ENCODE measurements around the gene TSPYL1.

The TSPYL1 gene

GRCh38 chr6:116280161-116280932, 617 bp upstream of the TSPYL1 start:
- Histone ChIP-seq H3K9me3 (ENCODE audit: control insufficient read depth, low read length) (no peaks in the 10 kb centered on the region), H3K36me3 (ENCODE audit: control insufficient read depth, insufficient read depth, low read length) (peaks cover 21% of the 10 kb centered on the region), H3K4me1 (ENCODE audit: control insufficient read depth, insufficient read depth, low read length, poor library complexity, severe bottlenecking) (peaks cover 8% of the 10 kb centered on the region), H3K27ac (ENCODE audit: low read depth, low read length, severe bottlenecking) (peak overlapping the region; percentile 97), H3K4me3 (ENCODE audit: extremely low read depth, insufficient read depth, low read length, poor library complexity, severe bottlenecking) (peak overlapping the region; percentile 88)
- WGBS, 2 experiments (ENCODE audit: insufficient coverage in 2 of 2) = 49 to 64% methylated on average over 3 to 5 of the region's 8 CpGs

DNA sequence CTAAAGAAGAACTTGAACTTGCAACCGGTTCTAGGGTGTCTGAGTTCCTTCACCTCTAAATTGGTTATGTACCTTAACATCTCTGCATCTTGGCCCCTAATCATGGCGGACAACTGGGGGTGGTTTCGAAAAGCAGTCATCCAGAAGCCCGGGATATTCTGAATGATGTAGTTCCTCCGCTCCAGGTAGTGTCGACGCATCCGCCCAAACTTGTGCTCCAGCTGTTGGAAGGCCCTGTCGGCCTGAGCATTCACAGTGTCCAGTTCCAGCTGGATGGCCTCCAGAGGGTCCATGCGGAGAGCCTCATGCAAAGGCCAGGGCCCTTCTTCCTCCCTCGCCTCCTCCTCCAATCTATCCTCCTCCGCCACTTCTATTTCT, 887 bp downstream of the TSPYL1 start:
- Histone ChIP-seq H3K4me3 (ENCODE audit: extremely low read depth, insufficient read depth, low read length, poor library complexity, severe bottlenecking) (peak overlapping the region; percentile 88), H3K4me1 (ENCODE audit: control insufficient read depth, insufficient read depth, low read length, poor library complexity, severe bottlenecking) (peaks cover 8% of the 10 kb centered on the region), H3K9me3 (ENCODE audit: control insufficient read depth, low read length) (no peaks in the 10 kb centered on the region), H3K36me3 (ENCODE audit: control insufficient read depth, insufficient read depth, low read length) (peaks cover 27% of the 10 kb centered on the region), H3K27ac (ENCODE audit: low read depth, low read length, severe bottlenecking) (peak overlapping the region; percentile 97)
- 46 to 56% methylated on average over 11 to 12 of the region's 12 CpGs for WGBS, 2 experiments (ENCODE audit: insufficient coverage in 2 of 2)

- Histone ChIP-seq H3K4me3 (ENCODE audit: extremely low read depth, insufficient read depth, low read length, poor library complexity, severe bottlenecking) (peak overlapping the region; percentile 88), H3K4me1 (ENCODE audit: control insufficient read depth, insufficient read depth, low read length, poor library complexity, severe bottlenecking) (peaks cover 8% of the 10 kb centered on the region), H3K9me3 (ENCODE audit: control insufficient read depth, low read length) (no peaks in the 10 kb centered on the region), H3K27ac (ENCODE audit: low read depth, low read length, severe bottlenecking) (no peak overlapping the region), H3K36me3 (ENCODE audit: control insufficient read depth, insufficient read depth, low read length) (peaks cover 31% of the 10 kb centered on the region)
- 95 to 96% methylated on average over 7 to 8 of the region's 11 CpGs for WGBS, 2 experiments (ENCODE audit: insufficient coverage in 2 of 2)
These were observed 1.3 kb downstream of the TSPYL1 start for GRCh38 chr6:116278481-116278829.

- no peaks in the 10 kb centered on the region for H3K9me3 ChIP-seq (ENCODE audit: control insufficient read depth, low read length)
- H3K4me1 ChIP-seq (ENCODE audit: control insufficient read depth, insufficient read depth, low read length, poor library complexity, severe bottlenecking) = peaks cover 8% of the 10 kb centered on the region
- 57 to 82% methylated on average over 3 of the region's 3 CpGs for WGBS, 2 experiments (ENCODE audit: insufficient coverage in 2 of 2)
- peaks cover 33% of the 10 kb centered on the region for H3K36me3 ChIP-seq (ENCODE audit: control insufficient read depth, insufficient read depth, low read length)
- H3K27ac ChIP-seq (ENCODE audit: low read depth, low read length, severe bottlenecking) = no peak overlapping the region
- peak overlapping the region; percentile 88 for H3K4me3 ChIP-seq (ENCODE audit: extremely low read depth, insufficient read depth, low read length, poor library complexity, severe bottlenecking)
These were observed 2.6 kb downstream of the TSPYL1 start for GRCh38 chr6:116277124-116277523.

GRCh38 chr6:116271149-116271708, 8.5 kb downstream of the TSPYL1 start:
- Histone ChIP-seq H3K36me3 (ENCODE audit: control insufficient read depth, insufficient read depth, low read length) (peaks cover 15% of the 10 kb centered on the region), H3K4me3 (ENCODE audit: extremely low read depth, insufficient read depth, low read length, poor library complexity, severe bottlenecking) (no peak overlapping the region), H3K4me1 (ENCODE audit: control insufficient read depth, insufficient read depth, low read length, poor library complexity, severe bottlenecking) (no peaks in the 10 kb centered on the region), H3K27ac (ENCODE audit: low read depth, low read length, severe bottlenecking) (no peak overlapping the region), H3K9me3 (ENCODE audit: control insufficient read depth, low read length) (no peaks in the 10 kb centered on the region)
- WGBS, 2 experiments (ENCODE audit: insufficient coverage in 2 of 2) = 30% methylated on average over 2 of the region's 2 CpGs; no CpG with 5 or more reads in 1 of the 2 experiments

DNA sequence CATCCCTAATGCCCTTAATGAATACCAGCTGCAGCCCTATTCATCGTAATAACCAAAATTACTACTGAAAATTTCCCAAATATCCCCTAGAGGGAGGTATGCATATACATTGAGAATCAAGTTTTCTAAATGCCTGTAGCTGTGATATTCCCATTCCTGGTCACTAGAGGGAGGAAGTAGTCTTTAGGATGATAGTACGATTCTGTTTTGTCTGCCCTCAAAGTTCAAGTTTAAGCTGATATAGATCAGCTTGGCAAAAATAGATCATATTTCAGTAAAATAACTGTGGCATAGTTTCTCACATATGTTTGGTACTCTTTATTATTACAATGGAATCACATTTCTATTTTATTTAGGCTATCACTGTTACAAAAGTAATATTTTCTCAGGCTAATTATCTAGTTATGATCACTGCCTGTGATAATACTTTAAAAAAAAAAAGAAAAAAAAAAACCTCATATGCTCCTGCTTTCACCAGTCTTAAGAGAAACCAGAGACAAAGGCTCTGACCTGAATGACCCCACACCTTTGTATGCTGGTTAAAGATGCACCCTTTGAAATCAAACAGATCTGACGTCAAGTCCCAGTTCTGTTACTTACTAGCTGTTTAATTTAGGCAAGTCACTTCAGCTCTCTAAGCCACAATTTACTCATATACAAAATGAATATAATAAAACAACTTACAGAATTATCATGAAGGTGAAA, 11.0 kb downstream of the TSPYL1 start:
- no peaks in the 10 kb centered on the region for H3K9me3 ChIP-seq (ENCODE audit: control insufficient read depth, low read length)
- H3K27ac ChIP-seq (ENCODE audit: low read depth, low read length, severe bottlenecking) = no peak overlapping the region
- H3K4me3 ChIP-seq (ENCODE audit: extremely low read depth, insufficient read depth, low read length, poor library complexity, severe bottlenecking) = no peak overlapping the region
- peaks cover 6% of the 10 kb centered on the region for H3K36me3 ChIP-seq (ENCODE audit: control insufficient read depth, insufficient read depth, low read length)
- H3K4me1 ChIP-seq (ENCODE audit: control insufficient read depth, insufficient read depth, low read length, poor library complexity, severe bottlenecking) = no peaks in the 10 kb centered on the region
- WGBS, 2 experiments (ENCODE audit: insufficient coverage in 2 of 2) = no CpG with 5 or more reads among the region's 3 CpGs

DNA sequence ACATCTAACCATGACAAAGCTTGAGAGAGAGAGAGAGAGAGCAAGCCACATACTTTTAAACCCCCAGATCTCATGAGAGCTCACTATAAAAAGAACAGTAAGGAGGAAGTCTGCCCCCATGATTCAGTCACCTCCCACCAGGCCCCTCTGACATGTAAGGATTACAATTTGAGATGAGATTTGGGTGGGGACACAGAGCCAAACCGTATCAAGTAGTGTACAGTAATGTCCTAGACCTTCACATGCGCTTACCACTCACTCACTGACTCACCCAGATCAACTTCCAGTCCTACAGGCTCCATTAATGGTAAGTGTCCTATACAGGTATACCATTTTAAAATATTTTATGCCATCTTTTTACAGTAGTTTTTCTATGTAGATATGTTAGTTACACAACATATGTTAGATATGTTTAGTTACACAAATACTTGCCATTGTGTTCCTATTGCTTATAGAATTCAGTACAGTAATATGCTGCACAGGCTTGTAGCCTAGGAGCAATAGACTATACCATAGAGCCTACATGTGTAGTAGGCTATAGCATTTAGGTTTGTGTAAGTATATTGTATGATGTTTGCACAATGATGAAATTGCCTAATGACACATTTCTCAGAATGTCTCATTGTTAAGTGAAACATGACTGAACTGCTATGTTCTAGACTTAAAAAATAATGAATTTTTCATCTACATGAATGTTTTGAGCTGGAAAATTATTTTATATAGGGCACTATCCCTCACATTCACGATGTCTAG, 11.7 kb downstream of the TSPYL1 start:
- Histone ChIP-seq H3K4me3 (ENCODE audit: extremely low read depth, insufficient read depth, low read length, poor library complexity, severe bottlenecking) (no peak overlapping the region), H3K9me3 (ENCODE audit: control insufficient read depth, low read length) (no peaks in the 10 kb centered on the region), H3K4me1 (ENCODE audit: control insufficient read depth, insufficient read depth, low read length, poor library complexity, severe bottlenecking) (no peaks in the 10 kb centered on the region), H3K36me3 (ENCODE audit: control insufficient read depth, insufficient read depth, low read length) (no peaks in the 10 kb centered on the region), H3K27ac (ENCODE audit: low read depth, low read length, severe bottlenecking) (no peak overlapping the region)
- no CpG with 5 or more reads among the region's 3 CpGs for WGBS, 2 experiments (ENCODE audit: insufficient coverage in 2 of 2)

- H3K4me1 ChIP-seq (ENCODE audit: control insufficient read depth, insufficient read depth, low read length, poor library complexity, severe bottlenecking) = no peaks in the 10 kb centered on the region
- no peaks in the 10 kb centered on the region for H3K36me3 ChIP-seq (ENCODE audit: control insufficient read depth, insufficient read depth, low read length)
- no peak overlapping the region for H3K27ac ChIP-seq (ENCODE audit: low read depth, low read length, severe bottlenecking)
- H3K4me3 ChIP-seq (ENCODE audit: extremely low read depth, insufficient read depth, low read length, poor library complexity, severe bottlenecking) = no peak overlapping the region
- H3K9me3 ChIP-seq (ENCODE audit: control insufficient read depth, low read length) = no peaks in the 10 kb centered on the region
These were observed 12.9 kb downstream of the TSPYL1 start for GRCh38 chr6:116266803-116267202.

DNA sequence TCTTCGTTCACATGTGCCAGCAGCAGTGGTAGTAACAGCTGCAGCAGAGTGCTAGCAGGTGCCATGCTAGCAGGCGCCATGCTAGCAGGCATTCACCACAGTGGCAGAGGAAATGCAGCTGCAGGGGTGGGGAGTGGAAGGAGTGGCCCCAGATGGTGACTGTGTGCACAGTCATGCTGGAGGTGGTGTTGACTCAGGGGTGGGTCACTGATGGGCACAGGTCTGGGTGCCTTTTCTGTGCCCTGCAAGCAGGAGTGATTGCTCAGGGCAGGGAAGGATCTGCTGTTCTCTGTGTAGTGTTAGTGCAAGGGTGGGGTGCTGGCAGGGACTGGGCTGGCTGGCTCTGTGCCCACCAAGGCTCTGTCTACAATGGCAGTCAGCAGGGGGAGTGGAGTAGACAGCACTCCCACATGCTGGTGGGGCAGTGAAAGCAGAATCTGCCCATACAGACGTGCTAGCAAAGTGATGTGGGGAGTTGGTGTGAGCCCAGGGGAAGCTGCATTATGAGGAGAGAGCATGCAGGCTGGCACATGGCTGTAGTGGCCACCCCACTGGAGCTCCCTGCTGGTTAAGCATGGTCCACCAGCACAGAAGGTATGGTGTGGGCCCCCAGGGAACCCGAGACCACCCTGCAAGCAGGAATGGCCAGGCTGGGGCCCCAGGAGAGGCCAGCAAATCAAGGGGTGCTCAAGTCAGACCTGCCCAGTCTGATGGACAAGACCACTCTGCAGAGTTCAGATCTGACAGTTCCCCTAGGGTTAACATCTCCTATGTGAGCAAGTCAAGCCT, 14.5 kb downstream of the TSPYL1 start:
- Histone ChIP-seq H3K27ac (ENCODE audit: low read depth, low read length, severe bottlenecking) (no peak overlapping the region), H3K9me3 (ENCODE audit: control insufficient read depth, low read length) (no peaks in the 10 kb centered on the region), H3K4me3 (ENCODE audit: extremely low read depth, insufficient read depth, low read length, poor library complexity, severe bottlenecking) (no peak overlapping the region), H3K36me3 (ENCODE audit: control insufficient read depth, insufficient read depth, low read length) (no peaks in the 10 kb centered on the region), H3K4me1 (ENCODE audit: control insufficient read depth, insufficient read depth, low read length, poor library complexity, severe bottlenecking) (no peaks in the 10 kb centered on the region)
- WGBS, 2 experiments (ENCODE audit: insufficient coverage in 2 of 2) = 89 to 93% methylated on average over 3 to 4 of the region's 4 CpGs

DNA sequence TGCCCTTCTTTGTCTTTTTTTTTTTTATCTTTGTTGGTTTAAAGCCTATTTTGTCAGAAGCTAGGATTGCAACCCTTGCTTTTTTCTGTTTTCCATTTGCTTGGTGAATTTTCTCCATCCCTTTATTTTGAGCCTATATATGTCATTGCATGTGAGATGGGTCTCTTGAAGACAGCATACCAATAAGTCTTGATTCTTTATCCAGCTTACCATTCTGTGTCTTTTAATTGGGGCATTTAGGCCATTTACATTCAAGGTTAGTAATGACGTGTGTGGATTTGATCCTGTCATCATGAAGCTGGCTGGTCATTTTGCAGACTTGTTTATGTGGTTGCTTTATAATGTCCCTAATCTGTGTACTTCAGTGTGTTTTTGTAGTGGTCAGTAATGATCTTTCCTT, 16.4 kb downstream of the TSPYL1 start:
- no peaks in the 10 kb centered on the region for H3K9me3 ChIP-seq (ENCODE audit: control insufficient read depth, low read length)
- no peaks in the 10 kb centered on the region for H3K36me3 ChIP-seq (ENCODE audit: control insufficient read depth, insufficient read depth, low read length)
- H3K27ac ChIP-seq (ENCODE audit: low read depth, low read length, severe bottlenecking) = no peak overlapping the region
- no peak overlapping the region for H3K4me3 ChIP-seq (ENCODE audit: extremely low read depth, insufficient read depth, low read length, poor library complexity, severe bottlenecking)
- 100% methylated on average over 1 of the region's 1 CpG for WGBS, 2 experiments (ENCODE audit: insufficient coverage in 2 of 2)
- no peaks in the 10 kb centered on the region for H3K4me1 ChIP-seq (ENCODE audit: control insufficient read depth, insufficient read depth, low read length, poor library complexity, severe bottlenecking)

All from mesodermal cell (in vitro differentiated cells).